Measurements from ENCODE around the gene ARR3. TPM values are rescaled to one million over a fixed set of nuclear protein-coding genes. Genes with fewer than 3 reads are reported as not detected.

ARR3 gene
- total RNA-seq, 1 experiment from 2014 or later: not detected

- no peak for DNase-seq (ENCODE audit: low spot score)
- peaks cover 13% of the 10 kb centered on the region for H3K4me1 Mint-ChIP-seq
- ChIA-PET POLR2A (no interaction called here), CTCF (no interaction called here)
- H3K4me3 Mint-ChIP-seq: no peak overlapping the region
- H3K9me3 Mint-ChIP-seq: no peaks in the 10 kb centered on the region
- H3K27ac Mint-ChIP-seq: no peak overlapping the region
- H3K27me3 Mint-ChIP-seq (ENCODE audit: low read depth): no peaks in the 10 kb centered on the region
- ATAC-seq: no peak
- TF ChIP-seq ZNF219 (CRISPR knock-in tag; IDR thresholded peaks at IDR 0.05; ENCODE audit: borderline replicate concordance) (no peak), ZNF512 (CRISPR knock-in tag; IDR thresholded peaks at IDR 0.05; ENCODE audit: borderline replicate concordance) (no peak), IRF1 (CRISPR knock-in tag; IDR thresholded peaks at IDR 0.05) (no peak), ZNF425 (CRISPR knock-in tag; conservative IDR thresholded peaks at IDR 0.05) (no peak), NFATC4 (CRISPR knock-in tag; IDR thresholded peaks at IDR 0.05) (no peak), ATF2 (CRISPR knock-in tag; IDR thresholded peaks at IDR 0.05; ENCODE audit: borderline replicate concordance, low read depth) (no peak), STAT6 (CRISPR knock-in tag; conservative IDR thresholded peaks at IDR 0.05; ENCODE audit: low read depth) (no peak)
- H3K36me3 Mint-ChIP-seq: no peaks in the 10 kb centered on the region
Measured at GRCh38 chrX:70247252-70247651, 20.9 kb upstream of the ARR3 start.

GRCh38 chrX:70252491-70252890 lies 15.6 kb upstream of the ARR3 start:
- Mint-ChIP-seq H3K4me3 (no peak overlapping the region), H3K9me3 (no peaks in the 10 kb centered on the region; the same call in 1 of the 2 replicates), H3K27ac (no peak overlapping the region), H3K4me1 (peaks cover 25% of the 10 kb centered on the region), H3K36me3 (no peaks in the 10 kb centered on the region), H3K27me3 (ENCODE audit: low read depth) (no peaks in the 10 kb centered on the region; the same call in 1 of the 2 replicates)
- POLR2A ChIA-PET: no interaction called here
- CTCF ChIA-PET: interaction anchor here (1.6 kb wide), 1 partner anchor 10 kb away, joined by 5 read pairs; no protein-coding TSS in a partner anchor
- DNase-seq (ENCODE audit: low spot score) (no peak), ATAC-seq (no peak)
- TF ChIP-seq RELA (CRISPR knock-in tag; IDR thresholded peaks at IDR 0.05; ENCODE audit: borderline replicate concordance): no peak
- no peak for TF ChIP-seq ATF3 (CRISPR knock-in tag; conservative IDR thresholded peaks at IDR 0.05)
- TF ChIP-seq SP1 (CRISPR knock-in tag; conservative IDR thresholded peaks at IDR 0.05): no peak
- no peak for TF ChIP-seq ZNF512 (CRISPR knock-in tag; IDR thresholded peaks at IDR 0.05; ENCODE audit: borderline replicate concordance)
- no peak for TF ChIP-seq TEAD4 (CRISPR knock-in tag; IDR thresholded peaks at IDR 0.05)
- TF ChIP-seq TEAD1 (CRISPR knock-in tag; IDR thresholded peaks at IDR 0.05): no peak
- no peak for TF ChIP-seq ELF4 (CRISPR knock-in tag; IDR thresholded peaks at IDR 0.05; ENCODE audit: low read depth)
- no peak for TF ChIP-seq PREB (CRISPR knock-in tag; IDR thresholded peaks at IDR 0.05; ENCODE audit: borderline replicate concordance)
- TF ChIP-seq ZNF425 (CRISPR knock-in tag; conservative IDR thresholded peaks at IDR 0.05): no peak
- TF ChIP-seq SMAD3 (CRISPR knock-in tag; IDR thresholded peaks at IDR 0.05; ENCODE audit: borderline replicate concordance): no peak
- TF ChIP-seq GTF2I (CRISPR knock-in tag; conservative IDR thresholded peaks at IDR 0.05): no peak
- TF ChIP-seq ZNF416 (CRISPR knock-in tag; IDR thresholded peaks at IDR 0.05): no peak
- no peak for TF ChIP-seq SOX15 (CRISPR knock-in tag; IDR thresholded peaks at IDR 0.05)

All from WTC11 (cell line).